NCI-H2029 treated with DMSO at 0.1 percent for 48 hours (cell line): Measurements from ENCODE around the gene ACE.

Experiments
- DNase-seq: peaks from one replicate; lab custom pipeline; 2025; lab: John Stamatoyannopoulos, UW

ACE gene

GRCh38 chr17:63537991-63538692, 61.3 kb downstream of the ACE start:
- DNase-seq, result no peak

DNA sequence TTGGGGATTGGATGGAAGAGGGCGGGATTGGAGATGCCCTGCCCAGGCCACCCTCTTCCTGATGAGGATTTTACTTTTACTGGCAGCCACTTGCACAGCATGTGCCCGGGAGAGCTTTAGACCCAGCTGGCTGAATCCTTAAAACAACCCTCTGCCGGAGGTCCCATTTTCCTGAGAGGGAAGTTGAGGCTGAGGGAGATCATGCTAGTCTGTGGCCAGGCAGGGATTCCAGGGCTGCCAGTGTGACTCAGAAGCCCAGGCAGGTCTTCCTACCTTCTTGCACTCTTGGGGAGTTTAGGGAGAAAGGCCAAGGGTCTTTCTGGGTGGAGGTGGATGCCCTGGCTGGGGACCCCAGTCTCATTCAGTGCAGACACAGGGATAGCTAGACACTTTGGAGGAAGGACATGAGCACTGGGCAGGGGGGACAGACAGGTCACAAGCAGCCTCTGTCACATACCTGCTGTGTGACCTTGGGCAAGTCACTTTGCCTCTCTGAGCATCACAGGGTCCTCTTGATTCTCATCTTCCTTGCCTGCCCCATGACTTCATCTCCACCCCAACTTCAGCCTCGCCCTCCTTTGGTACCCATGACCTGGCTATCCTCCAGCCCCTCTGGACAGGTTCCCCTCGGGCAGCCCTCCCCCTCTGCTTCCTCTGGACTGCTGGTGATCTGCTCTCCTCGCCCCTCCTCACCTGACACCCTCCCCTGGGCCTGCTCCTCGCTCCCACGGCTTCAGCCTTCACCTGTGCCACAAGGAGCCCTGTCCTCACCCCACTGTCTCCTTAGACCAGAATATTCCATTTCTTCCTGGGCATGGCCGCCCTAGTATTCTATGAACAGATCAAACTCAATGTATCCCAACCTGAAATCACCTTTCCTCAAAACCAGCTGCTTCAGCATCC, 62.1 kb downstream of the ACE start:
- no peak for DNase-seq

DNA sequence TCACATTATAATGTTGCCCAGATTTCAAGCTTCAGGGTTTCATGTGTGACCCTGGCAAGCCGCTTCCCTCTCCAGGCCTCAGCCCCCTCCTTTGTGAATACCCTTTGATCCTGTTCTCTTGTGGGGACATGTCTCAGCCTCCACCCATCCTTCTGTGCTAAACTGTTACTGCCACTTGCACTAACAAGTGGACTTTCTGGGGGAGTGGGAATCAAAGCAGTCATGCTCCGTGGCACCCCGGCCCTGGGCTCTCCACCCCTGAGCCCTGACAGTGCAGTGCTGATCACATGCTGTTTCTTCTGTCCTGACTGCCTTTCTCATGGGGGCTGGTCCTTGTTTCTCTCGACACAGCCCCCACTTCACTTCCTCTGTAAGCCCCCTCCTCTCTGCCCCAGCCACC, 63.7 kb downstream of the ACE start:
- no peak for DNase-seq

DNA sequence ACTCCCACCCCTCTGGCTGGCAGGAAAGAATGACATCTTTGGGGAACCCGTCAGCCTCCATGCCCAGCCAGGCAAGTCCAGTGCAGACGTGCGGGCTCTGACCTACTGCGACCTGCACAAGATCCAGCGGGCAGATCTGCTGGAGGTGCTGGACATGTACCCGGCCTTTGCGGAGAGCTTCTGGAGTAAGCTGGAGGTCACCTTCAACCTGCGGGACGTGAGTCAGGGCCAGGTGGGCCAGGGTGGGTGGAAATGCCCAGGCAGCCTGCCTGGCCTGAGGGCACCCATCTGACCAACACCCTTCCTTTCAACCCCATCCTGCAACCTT, 65.3 kb downstream of the ACE start:
- no peak for DNase-seq

GRCh38 chr17:63542942-63543821, 66.3 kb downstream of the ACE start:
- DNase-seq, result peak; percentile 11

DNA sequence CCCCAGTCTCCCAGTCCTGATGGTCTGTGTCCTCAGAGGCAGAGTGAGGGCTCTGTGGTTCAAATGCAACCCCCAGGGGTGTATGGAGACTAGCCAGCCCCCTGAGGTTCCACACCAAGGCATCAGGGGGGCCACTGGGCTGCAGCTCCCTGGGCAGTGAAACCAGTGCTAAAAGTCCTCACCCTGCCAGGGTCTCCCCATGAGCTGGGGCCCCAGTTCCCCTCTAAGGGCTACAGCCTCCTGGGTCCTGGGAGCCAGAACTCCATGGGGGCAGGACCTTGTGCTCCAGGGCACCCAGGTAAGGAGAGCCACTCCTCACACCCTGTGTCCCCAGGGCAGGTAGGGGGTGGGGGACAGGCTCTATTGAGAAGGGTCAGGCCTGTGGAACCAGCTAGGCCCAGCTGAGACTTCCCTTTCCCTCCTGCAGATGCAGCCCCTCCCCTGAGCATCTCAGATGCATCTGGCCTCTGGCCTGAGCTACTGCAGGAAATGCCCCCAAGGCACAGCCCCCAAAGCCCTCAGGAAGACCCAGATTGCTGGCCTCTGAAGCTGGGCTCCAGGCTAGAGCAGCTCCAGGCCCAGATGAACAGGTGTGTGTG, 67.1 kb downstream of the ACE start:
- DNase-seq, result no peak

DNA sequence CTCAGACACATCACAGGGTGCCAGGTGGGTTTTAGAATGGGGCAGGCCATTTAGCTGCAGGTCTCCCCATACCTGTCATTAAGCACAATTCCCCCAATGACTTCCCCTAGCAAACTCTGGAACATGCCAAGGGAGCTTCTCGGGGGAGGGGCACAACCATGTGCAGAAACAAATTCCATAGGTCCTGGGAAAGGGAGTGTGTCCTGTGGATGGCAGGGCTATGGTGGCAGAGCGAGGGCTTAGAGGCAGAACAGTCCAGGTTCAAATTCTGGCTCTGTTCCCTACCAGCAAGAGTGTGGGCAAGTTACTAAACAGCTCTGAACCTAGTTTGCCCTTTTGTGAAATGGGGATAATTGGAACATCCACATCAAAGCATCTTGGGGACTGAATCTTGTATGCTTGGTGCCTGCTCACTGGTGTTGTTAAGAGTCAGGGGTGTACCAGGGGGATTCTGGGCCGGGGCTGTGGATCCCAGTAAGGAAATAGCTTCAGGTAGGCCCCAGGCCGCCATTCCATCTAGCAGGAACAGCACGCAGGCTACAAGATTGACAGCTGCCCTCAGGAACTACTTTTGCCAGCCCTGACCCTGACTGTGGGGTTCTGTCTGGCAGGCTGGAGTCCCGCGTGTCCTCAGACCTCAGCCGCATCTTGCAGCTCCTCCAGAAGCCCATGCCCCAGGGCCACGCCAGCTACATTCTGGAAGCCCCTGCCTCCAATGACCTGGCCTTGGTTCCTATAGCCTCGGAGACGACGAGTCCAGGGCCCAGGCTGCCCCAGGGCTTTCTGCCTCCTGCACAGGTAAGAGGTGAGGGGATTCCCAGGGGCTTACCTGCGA, 67.8 kb downstream of the ACE start:
- no peak for DNase-seq

DNA sequence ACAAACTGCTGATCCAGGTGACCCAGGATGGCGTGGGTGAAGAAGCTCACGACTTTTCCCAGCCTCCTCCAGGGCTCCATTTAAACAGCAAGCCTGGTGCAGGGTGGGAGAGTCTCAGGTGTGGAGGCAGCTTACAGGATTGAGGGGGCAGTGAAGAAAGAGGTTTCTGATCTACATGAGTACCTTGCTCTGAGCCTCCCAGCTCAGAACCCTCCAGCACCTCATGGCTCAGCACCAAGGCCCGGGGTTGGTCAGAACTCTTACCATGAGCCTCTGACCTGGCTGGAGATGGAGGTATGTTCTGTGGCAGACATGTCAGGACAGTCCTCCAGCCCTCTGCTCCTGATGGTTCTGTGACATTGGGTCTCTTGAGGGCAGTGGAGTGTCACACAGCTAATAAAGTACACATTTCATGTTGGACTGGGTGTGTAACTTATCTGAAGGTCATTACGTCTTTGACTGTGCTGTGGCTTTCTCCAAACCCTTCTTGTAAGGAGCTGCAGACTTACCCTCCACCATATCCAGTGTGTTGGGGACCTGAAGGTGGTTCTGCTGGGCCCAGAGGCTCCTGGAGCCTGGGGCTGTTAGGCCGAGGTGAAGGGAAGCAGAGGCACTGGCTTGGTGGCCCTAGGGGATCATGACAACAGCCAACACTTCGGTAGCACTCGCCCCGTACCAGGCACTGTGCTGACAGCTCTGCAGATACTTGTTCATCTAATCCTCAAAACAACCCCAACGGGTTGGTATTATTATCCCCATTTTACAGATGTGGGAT, 69.6 kb downstream of the ACE start:
- DNase-seq, result no peak

DNA sequence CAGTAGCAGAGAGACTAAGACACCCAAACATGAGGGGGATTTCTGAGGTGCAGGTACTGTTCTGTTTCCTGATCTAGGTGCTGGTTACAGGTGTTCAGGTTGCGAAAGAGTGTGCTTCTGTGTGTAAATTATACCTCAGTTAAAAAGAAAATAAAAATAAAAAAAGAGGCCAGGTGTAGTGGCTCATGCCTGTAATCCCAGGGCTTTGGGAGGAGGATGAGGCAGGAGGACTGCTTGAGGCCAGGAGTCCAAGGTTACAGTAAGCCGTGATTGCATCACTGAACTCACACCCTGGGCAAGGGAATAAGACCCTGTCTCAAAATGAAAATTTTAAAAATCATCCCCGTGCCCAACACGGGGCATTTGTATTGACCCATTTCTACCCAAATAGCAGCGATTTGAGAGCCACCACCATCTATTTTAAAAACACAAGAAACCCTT, 70.2 kb downstream of the ACE start:
- DNase-seq, result no peak
